Osteocyte (in vitro differentiated cells): Measurements from ENCODE around the gene DOC2B. TPM values are rescaled to one million over a fixed set of nuclear protein-coding genes. Genes with fewer than 3 reads are reported as not detected.
"Not testable (repeated sequence)": the region's sequence is repeated elsewhere in the genome, so short reads cannot be mapped to it uniquely, and the experiment has no call there.

Experiments used
- DNase-seq: peaks from one replicate; pipeline ENCODE4 v3.0.0; 2021; ENCODE audit warnings: mixed read lengths; ENCODE audit not compliant: unreplicated experiment; ENCODE audit errors: extremely low spot score
- H3K27ac Mint-ChIP-seq: one replicate; pipeline ENCODE4 v1.8.0; 2021; ENCODE audit warnings: mild to moderate bottlenecking, mixed read lengths; ENCODE audit not compliant: unreplicated experiment
- H3K27me3 Mint-ChIP-seq: one replicate; pipeline ENCODE4 v1.8.0; 2021; ENCODE audit warnings: mixed read lengths; ENCODE audit not compliant: unreplicated experiment
- H3K36me3 Mint-ChIP-seq: one replicate; pipeline ENCODE4 v1.8.0; 2021; ENCODE audit warnings: mixed read lengths; ENCODE audit not compliant: unreplicated experiment
- H3K4me1 Mint-ChIP-seq: one replicate; pipeline ENCODE4 v1.8.0; 2021; ENCODE audit warnings: mixed read lengths; ENCODE audit not compliant: unreplicated experiment
- H3K4me3 Mint-ChIP-seq: one replicate; pipeline ENCODE4 v1.8.0; 2021; ENCODE audit warnings: mild to moderate bottlenecking, moderate library complexity, mixed read lengths; ENCODE audit not compliant: unreplicated experiment
- H3K9me3 Mint-ChIP-seq: one replicate; pipeline ENCODE4 v1.8.0; 2021; ENCODE audit warnings: mixed read lengths; ENCODE audit not compliant: unreplicated experiment
- CTCF ChIP-seq: fragments of 200-600 bp; sonication (generic); IDR thresholded peaks from 2 replicates; pipeline ENCODE4 v1.5.0; 2021; ENCODE audit warnings: antibody characterized with exemption, mild to moderate bottlenecking, moderate library complexity
- total RNA-seq: library from RNA; stranded (reverse); gene quantifications from 2 replicates; pipeline ENCODE4 v1.2.1, GENCODE V29; 2021

DOC2B gene
- total RNA-seq, 1 donor from 2014 or later, result not detected

- Mint-ChIP-seq H3K27ac (no peak overlapping the region), H3K4me3 (no peak overlapping the region), H3K36me3 (no peaks in the 10 kb centered on the region), H3K9me3 (no peaks in the 10 kb centered on the region), H3K4me1 (no peaks in the 10 kb centered on the region), H3K27me3 (peaks cover 14% of the 10 kb centered on the region)
- no peak for DNase-seq
- TF ChIP-seq CTCF, result no peak
Observed at GRCh38 chr17:172401-172800, 9.0 kb downstream of the DOC2B start.

- Mint-ChIP-seq H3K27me3 (peaks cover 11% of the 10 kb centered on the region), H3K4me3 (no peak overlapping the region), H3K36me3 (no peaks in the 10 kb centered on the region), H3K9me3 (no peaks in the 10 kb centered on the region), H3K27ac (no peak overlapping the region), H3K4me1 (no peaks in the 10 kb centered on the region)
- DNase-seq, result no peak
- no peak for TF ChIP-seq CTCF
Observed at GRCh38 chr17:171871-172270, 9.6 kb downstream of the DOC2B start.

GRCh38 chr17:170130-170670 lies 11.2 kb downstream of the DOC2B start:
- Mint-ChIP-seq H3K27me3 (peaks cover 11% of the 10 kb centered on the region), H3K9me3 (no peaks in the 10 kb centered on the region), H3K36me3 (no peaks in the 10 kb centered on the region), H3K27ac (no peak overlapping the region), H3K4me1 (no peaks in the 10 kb centered on the region), H3K4me3 (no peak overlapping the region)
- no peak for DNase-seq
- no peak for TF ChIP-seq CTCF

- H3K4me3 Mint-ChIP-seq, DNase-seq, H3K4me1 Mint-ChIP-seq, H3K9me3 Mint-ChIP-seq, H3K36me3 Mint-ChIP-seq, H3K27ac Mint-ChIP-seq: not testable (repeated sequence)
- peaks cover 11% of the 10 kb centered on the region for H3K27me3 Mint-ChIP-seq
Observed at GRCh38 chr17:168614-169013, 12.8 kb downstream of the DOC2B start.

GRCh38 chr17:165939-166338 lies 15.5 kb downstream of the DOC2B start:
- H3K27me3 Mint-ChIP-seq, result peaks cover 17% of the 10 kb centered on the region
- TF ChIP-seq CTCF, result no peak
- no peaks in the 10 kb centered on the region for H3K4me1 Mint-ChIP-seq
- no peaks in the 10 kb centered on the region for H3K9me3 Mint-ChIP-seq
- H3K36me3 Mint-ChIP-seq, result no peaks in the 10 kb centered on the region
- no peak overlapping the region for H3K27ac Mint-ChIP-seq
- H3K4me3 Mint-ChIP-seq, result no peak overlapping the region
- no peak for DNase-seq
